Measurements from ENCODE around the gene BTBD16. TPM values are rescaled to one million over a fixed set of nuclear protein-coding genes. Genes with fewer than 3 reads are reported as not detected.

BTBD16 gene
- total RNA-seq, 1 donor from 2014 or later: not detected

- intact Hi-C loops (cut with micrococcal nuclease): loop anchor here (10.0 kb wide), 1 partner anchor 1862 kb away; no protein-coding TSS in a partner anchor
These were observed 102.0 kb downstream of the BTBD16 start for GRCh38 chr10:122373108-122373507.

GRCh38 chr10:122373721-122374120, 102.6 kb downstream of the BTBD16 start:
- intact Hi-C loops (cut with micrococcal nuclease): loop anchor here (1.0 to 10.0 kb wide), 9 partner anchors 43 to 1861 kb away; partner anchors contain the start of genes BUB3, IKZF5, NSMCE4A and WDR11

GRCh38 chr10:122374237-122374858, 103.3 kb downstream of the BTBD16 start, which contains the start of gene PLEKHA1:
Gene PLEKHA1 (plus strand): TSS chr10:122374708. CDS start chr10:122393201, 18,493 bp downstream.
- intact Hi-C loops (cut with micrococcal nuclease): loop anchor here (1.0 to 10.0 kb wide), 9 partner anchors 42 to 1860 kb away; partner anchors contain the start of genes BUB3, IKZF5, NSMCE4A and WDR11

DNA sequence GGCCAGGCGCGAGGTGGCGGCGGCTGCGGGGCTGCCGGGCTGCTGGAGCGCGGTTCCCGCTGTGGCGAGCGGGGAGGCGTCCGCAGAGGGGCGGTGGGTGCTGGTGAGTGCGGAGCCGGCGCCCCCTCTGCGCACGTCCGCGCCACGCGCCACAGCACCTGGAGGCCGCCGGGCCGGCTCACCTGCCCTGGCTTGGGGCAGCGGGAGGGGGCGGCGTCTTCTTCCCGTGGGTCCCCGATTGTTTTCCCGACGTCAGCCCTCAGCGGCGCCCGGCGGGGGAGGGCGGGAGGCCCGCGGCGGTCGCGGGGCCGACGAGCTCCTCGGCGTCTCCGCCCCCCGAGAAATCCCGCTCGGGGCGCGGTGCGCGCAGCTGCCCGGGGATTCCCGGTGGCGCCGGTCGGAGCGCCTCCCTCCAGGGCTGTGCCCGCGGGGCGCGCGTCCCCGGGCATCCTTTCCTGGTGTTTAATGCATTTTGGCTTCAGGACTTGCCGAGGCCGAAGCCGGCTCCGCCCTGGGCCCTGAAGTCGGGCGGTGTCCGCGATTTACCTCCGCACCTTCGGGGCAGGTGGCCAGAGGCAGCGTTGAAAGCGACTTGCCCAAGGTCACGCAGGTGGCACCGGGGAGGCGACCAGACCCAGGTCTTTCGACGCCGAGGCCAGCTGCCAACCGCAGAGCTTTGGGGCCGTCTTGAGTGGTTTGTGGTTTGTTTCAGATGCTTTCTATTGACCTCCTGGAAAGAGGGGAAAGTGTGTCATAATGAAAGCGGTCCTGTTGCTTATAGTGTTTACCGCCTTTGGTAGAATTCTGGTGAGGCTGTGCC, 104.0 kb downstream of the BTBD16 start:
- intact Hi-C loops (cut with micrococcal nuclease): loop anchor here (1.0 to 10.0 kb wide), 9 partner anchors 42 to 1860 kb away; partner anchors contain the start of genes BUB3, IKZF5, NSMCE4A and WDR11

GRCh38 chr10:122375679-122376160, 104.6 kb downstream of the BTBD16 start:
- intact Hi-C loops (cut with micrococcal nuclease): loop anchor here (2.0 to 10.0 kb wide), 4 partner anchors 41 to 1859 kb away; partner anchors contain the start of gene WDR11

- intact Hi-C loops (cut with micrococcal nuclease): loop anchor here (10.0 kb wide), 1 partner anchor 1858 kb away; no protein-coding TSS in a partner anchor
These were observed 105.4 kb downstream of the BTBD16 start for GRCh38 chr10:122376364-122376961.

- intact Hi-C loops (cut with micrococcal nuclease): loop anchor here (10.0 kb wide), 1 partner anchor 1856 kb away; no protein-coding TSS in a partner anchor
These were observed 107.9 kb downstream of the BTBD16 start for GRCh38 chr10:122379041-122379440.

GRCh38 chr10:122379537-122379936, 108.4 kb downstream of the BTBD16 start:
- intact Hi-C loops (cut with micrococcal nuclease): loop anchor here (10.0 kb wide), 1 partner anchor 1855 kb away; no protein-coding TSS in a partner anchor

DNA sequence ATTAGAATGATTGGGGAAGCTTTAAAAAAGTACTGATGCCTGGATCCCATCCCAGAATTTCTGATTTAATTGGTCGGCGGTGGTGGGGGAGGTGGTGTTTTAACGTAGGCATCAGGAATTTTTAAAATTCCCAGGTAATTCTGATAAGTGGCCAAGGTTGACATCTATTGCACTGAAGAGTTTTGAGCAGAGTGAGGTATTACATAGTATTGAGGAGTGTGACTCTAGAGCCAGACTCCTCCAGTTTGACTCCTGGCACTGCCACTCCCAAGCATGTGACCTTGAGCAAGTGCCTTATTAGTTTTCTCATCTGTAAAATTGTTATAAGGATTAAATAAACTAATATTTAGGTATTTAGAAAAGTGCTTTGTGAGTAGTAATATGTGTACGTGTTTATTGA, 109.6 kb downstream of the BTBD16 start:
- intact Hi-C loops (cut with micrococcal nuclease): no loop called here

DNA sequence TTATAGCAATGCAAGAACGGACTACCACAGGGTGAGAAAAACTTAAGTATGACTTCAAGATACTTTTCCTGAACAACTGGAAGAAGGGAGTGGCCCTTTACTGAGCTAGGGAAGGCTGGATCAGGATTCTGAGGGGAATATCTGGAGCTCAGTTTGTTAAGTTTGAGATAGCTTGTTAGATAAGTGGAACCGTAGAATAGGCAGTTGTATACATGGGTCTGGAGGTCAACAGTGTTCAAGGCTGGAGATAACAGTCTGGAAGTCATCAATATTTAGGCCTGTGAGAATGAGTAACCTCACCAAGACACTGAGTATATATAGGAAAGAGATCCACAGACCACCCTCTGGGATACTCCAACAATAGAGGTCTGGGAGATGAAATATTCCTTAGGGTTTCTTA, 110.6 kb downstream of the BTBD16 start:
- intact Hi-C loops (cut with micrococcal nuclease): no loop called here

DNA sequence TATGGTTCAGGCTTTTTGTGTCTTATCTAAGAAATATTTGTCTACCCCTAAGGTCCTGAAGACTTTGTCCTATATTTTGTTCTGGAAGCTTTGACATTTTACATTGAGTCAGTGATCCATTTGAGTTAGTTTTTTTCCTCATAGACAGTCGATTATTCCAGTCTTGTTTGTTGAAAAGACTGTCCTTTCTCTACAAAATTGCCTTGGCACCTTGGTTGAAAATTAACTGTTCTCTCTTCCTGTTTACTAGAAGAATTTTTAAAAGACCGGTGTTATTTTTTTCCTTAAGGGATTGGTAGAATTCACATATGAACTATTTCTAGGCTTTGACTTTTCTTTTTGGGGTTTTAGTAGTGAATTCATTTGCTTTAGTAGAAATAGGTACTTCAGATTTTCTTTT, 115.4 kb downstream of the BTBD16 start:
- intact Hi-C loops (cut with micrococcal nuclease): no loop called here

GRCh38 chr10:122387572-122387971, 116.5 kb downstream of the BTBD16 start:
- intact Hi-C loops (cut with micrococcal nuclease): no loop called here

Other genes with a start within 250 kb of the BTBD16 start
- 4.2 and 5.5 TPM in 2 replicates for gene PLEKHA1, start 103.4 kb downstream of the BTBD16 start, total RNA-seq
- gene ARMS2, start 183.4 kb downstream of the BTBD16 start, total RNA-seq: not detected in 2 replicates
- not detected in 2 replicates for gene HTRA1, start 190.3 kb downstream of the BTBD16 start, total RNA-seq